Measurements from ENCODE around the gene TGM5. TPM values are rescaled to one million over a fixed set of nuclear protein-coding genes. Genes with fewer than 3 reads are reported as not detected.
"Not testable (repeated sequence)": the region's sequence is repeated elsewhere in the genome, so short reads cannot be mapped to it uniquely, and the experiment has no call there.

TGM5 gene, protein sequence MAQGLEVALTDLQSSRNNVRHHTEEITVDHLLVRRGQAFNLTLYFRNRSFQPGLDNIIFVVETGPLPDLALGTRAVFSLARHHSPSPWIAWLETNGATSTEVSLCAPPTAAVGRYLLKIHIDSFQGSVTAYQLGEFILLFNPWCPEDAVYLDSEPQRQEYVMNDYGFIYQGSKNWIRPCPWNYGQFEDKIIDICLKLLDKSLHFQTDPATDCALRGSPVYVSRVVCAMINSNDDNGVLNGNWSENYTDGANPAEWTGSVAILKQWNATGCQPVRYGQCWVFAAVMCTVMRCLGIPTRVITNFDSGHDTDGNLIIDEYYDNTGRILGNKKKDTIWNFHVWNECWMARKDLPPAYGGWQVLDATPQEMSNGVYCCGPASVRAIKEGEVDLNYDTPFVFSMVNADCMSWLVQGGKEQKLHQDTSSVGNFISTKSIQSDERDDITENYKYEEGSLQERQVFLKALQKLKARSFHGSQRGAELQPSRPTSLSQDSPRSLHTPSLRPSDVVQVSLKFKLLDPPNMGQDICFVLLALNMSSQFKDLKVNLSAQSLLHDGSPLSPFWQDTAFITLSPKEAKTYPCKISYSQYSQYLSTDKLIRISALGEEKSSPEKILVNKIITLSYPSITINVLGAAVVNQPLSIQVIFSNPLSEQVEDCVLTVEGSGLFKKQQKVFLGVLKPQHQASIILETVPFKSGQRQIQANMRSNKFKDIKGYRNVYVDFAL
- 2.3 TPM for polyA plus RNA-seq (2012; ENCODE audit: missing spikeins)

DNA sequence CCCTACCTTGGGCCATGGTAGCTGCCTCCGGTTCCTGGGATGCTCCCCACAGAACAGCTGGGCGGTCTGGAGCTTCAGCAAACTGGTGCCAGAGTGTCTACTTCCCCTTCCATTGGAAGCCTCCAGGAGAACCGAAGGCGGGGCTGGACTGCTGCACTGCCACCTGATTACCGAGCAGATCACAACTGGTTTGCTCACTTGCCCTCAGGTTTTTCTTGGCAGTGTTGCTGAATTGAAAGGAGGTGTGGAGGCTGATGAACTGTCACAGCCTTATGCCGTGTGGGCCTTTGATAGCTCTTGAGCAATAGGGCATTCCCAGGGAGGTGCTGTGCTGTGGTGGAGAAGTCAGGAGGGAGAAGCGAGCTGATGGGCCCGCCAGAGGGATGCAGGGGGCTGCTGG is at the start of gene TGM5:
Gene TGM5 (minus strand): TSS at position 95 of the 400 bp plus-strand sequence. CDS start 79 bp downstream, at position 16.
- no peak for TF ChIP-seq POLR2AphosphoS5 (IDR thresholded peaks at IDR 0.05; ENCODE audit: low read depth, low read length)
- FAIRE-seq = no peak
- DNase-seq (ENCODE audit: insufficient read length) = no peak

- DNase-seq (ENCODE audit: insufficient read length) (no peak), FAIRE-seq (no peak)
- TF ChIP-seq POLR2AphosphoS5 (IDR thresholded peaks at IDR 0.05; ENCODE audit: low read depth, low read length) = no peak
- TF ChIP-seq TAF1 (IDR thresholded peaks at IDR 0.05; ENCODE audit: borderline replicate concordance, low read depth, low read length) = no peak
- TF ChIP-seq POLR2A (IDR thresholded peaks at IDR 0.05; ENCODE audit: low read depth, low read length) = no peak
These were observed 47.4 kb upstream of the TGM5 start for GRCh38 chr15:43314171-43314570.

GRCh38 chr15:43312378-43312777 is 45.6 kb upstream of the TGM5 start:
- no peak for TF ChIP-seq POLR2A (IDR thresholded peaks at IDR 0.05; ENCODE audit: low read depth, low read length)
- TF ChIP-seq POLR2AphosphoS5 (IDR thresholded peaks at IDR 0.05; ENCODE audit: low read depth, low read length) = no peak
- no peak for FAIRE-seq

GRCh38 chr15:43302205-43302817 is 35.6 kb upstream of the TGM5 start, which contains the start of gene TGM7:
TSS of gene TGM7 (minus strand) at chr15:43302255.
- FAIRE-seq = no peak
- DNase-seq (ENCODE audit: insufficient read length) = no peak
- TF ChIP-seq TAF1 (IDR thresholded peaks at IDR 0.05; ENCODE audit: borderline replicate concordance, low read depth, low read length) = no peak
- TF ChIP-seq POLR2A (IDR thresholded peaks at IDR 0.05; ENCODE audit: low read depth, low read length) = no peak
- no peak for TF ChIP-seq POLR2AphosphoS5 (IDR thresholded peaks at IDR 0.05; ENCODE audit: low read depth, low read length)

More at GRCh38 chr15:43312378-43312777, 45.6 kb upstream of the TGM5 start:
- DNase-seq (ENCODE audit: insufficient read length) = no peak

- no peak for TF ChIP-seq TAF1 (IDR thresholded peaks at IDR 0.05; ENCODE audit: borderline replicate concordance, low read depth, low read length)
- FAIRE-seq (no peak), DNase-seq (ENCODE audit: insufficient read length) (no peak)
These were observed 33.2 kb upstream of the TGM5 start for GRCh38 chr15:43299884-43300283.

DNA sequence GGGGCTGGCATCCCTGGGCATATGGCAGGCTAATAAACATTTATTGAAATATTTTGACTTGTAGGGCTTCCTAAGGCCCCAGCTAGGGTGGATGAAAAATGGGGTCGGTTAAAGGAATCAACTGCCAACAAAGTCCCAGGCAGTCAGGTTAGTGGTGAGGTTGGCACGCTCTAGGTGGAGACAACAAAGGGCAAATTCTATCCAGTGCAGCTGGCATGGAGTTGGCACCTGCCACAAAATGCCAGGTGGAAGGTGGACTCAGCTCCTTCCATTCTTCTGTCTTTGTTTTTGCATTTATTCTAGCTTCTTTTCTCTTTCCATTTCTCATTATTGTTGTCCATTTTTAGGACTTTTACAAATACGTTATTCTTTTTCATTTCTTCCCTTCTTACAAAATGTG is 32.7 kb upstream of the TGM5 start:
- no peak for DNase-seq (ENCODE audit: insufficient read length)
- TF ChIP-seq POLR2AphosphoS5 (IDR thresholded peaks at IDR 0.05; ENCODE audit: low read depth, low read length) (no peak), TAF1 (IDR thresholded peaks at IDR 0.05; ENCODE audit: borderline replicate concordance, low read depth, low read length) (no peak), POLR2A (IDR thresholded peaks at IDR 0.05; ENCODE audit: low read depth, low read length) (no peak)
- no peak for FAIRE-seq

- FAIRE-seq = no peak
- TF ChIP-seq POLR2A (IDR thresholded peaks at IDR 0.05; ENCODE audit: low read depth, low read length) (no peak), TAF1 (IDR thresholded peaks at IDR 0.05; ENCODE audit: borderline replicate concordance, low read depth, low read length) (no peak), POLR2AphosphoS5 (IDR thresholded peaks at IDR 0.05; ENCODE audit: low read depth, low read length) (no peak)
These were observed 27.5 kb upstream of the TGM5 start for GRCh38 chr15:43294091-43294706.

GRCh38 chr15:43293432-43293831 is 26.7 kb upstream of the TGM5 start:
- FAIRE-seq = no peak
- no peak for DNase-seq (ENCODE audit: insufficient read length)

More at GRCh38 chr15:43294091-43294706, 27.5 kb upstream of the TGM5 start:
- DNase-seq (ENCODE audit: insufficient read length) = no peak

DNA sequence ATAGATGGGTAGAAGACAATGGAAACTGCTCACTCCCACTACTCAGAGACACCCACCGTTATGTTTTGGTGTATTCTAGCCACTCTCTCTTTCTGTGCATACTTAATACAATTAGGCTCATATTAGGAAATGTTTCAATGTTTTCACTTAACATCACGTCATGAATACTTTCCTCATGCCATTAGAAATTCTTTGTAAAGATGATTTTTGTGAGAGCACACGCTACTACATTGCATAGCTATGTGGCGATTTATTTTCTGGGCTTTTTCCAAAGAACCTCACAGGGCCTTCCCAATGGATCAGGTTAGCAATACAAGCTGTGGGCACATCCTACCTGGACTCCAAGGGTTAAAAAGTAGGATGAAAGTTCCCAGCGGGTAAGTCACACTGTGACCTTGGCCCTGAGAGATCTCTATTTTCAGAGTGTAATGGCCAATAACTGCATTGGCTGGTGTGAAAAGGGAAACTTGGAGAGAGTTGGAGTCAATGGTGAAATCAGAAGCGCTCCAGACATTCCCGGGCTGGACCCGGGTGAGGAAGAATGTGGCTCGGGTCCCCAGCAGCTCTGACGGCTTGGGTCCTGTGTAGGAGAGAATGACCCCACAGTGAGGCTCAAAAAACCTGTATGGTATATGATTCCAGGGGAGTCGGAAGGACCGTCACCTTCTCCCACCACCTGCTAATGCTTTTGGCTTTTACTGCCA is 25.8 kb upstream of the TGM5 start:
- DNase-seq (ENCODE audit: insufficient read length) (no peak), FAIRE-seq (no peak)
- no peak for TF ChIP-seq POLR2A (IDR thresholded peaks at IDR 0.05; ENCODE audit: low read depth, low read length)
- no peak for TF ChIP-seq TAF1 (IDR thresholded peaks at IDR 0.05; ENCODE audit: borderline replicate concordance, low read depth, low read length)
- TF ChIP-seq POLR2AphosphoS5 (IDR thresholded peaks at IDR 0.05; ENCODE audit: low read depth, low read length) = no peak

More at GRCh38 chr15:43293432-43293831, 26.7 kb upstream of the TGM5 start:
- TF ChIP-seq POLR2A (IDR thresholded peaks at IDR 0.05; ENCODE audit: low read depth, low read length) (no peak), POLR2AphosphoS5 (IDR thresholded peaks at IDR 0.05; ENCODE audit: low read depth, low read length) (no peak), TAF1 (IDR thresholded peaks at IDR 0.05; ENCODE audit: borderline replicate concordance, low read depth, low read length) (no peak)

- FAIRE-seq; DNase-seq (ENCODE audit: insufficient read length): not testable (repeated sequence)
These were observed 22.9 kb upstream of the TGM5 start for GRCh38 chr15:43289656-43290055.

GRCh38 chr15:43287254-43287653 is 20.5 kb upstream of the TGM5 start:
- no peak for TF ChIP-seq POLR2A (IDR thresholded peaks at IDR 0.05; ENCODE audit: low read depth, low read length)
- no peak for TF ChIP-seq POLR2AphosphoS5 (IDR thresholded peaks at IDR 0.05; ENCODE audit: low read depth, low read length)
- no peak for TF ChIP-seq TAF1 (IDR thresholded peaks at IDR 0.05; ENCODE audit: borderline replicate concordance, low read depth, low read length)
- DNase-seq (ENCODE audit: insufficient read length) = no peak
- FAIRE-seq = no peak
